SK-N-SH treated with all-trans-retinoic acid at 6 μM for 48 hours (cell line): Measurements from ENCODE around the gene TCF23.

Experiments used
- ATAC-seq: fragments of 200-7000 bp; cut with Tn5 transposase; 3 replicates; pipeline ENCODE4 v1.9.1; 2020; ENCODE audit warnings: mild to moderate bottlenecking, moderate library complexity
- ARNTL ChIP-seq: fragments of 450-650 bp; formaldehyde crosslinking; IDR thresholded peaks from 2 replicates; pipeline ENCODE4 v1.5.0; 2020; ENCODE audit warnings: low read depth, mild to moderate bottlenecking, moderate library complexity, borderline replicate concordance
- BACH2 ChIP-seq: fragments of 250-450 bp; sonication (Bioruptor Pico); IDR thresholded peaks from 2 replicates; pipeline ENCODE4 v1.9.0; 2021; ENCODE audit warnings: mild to moderate bottlenecking, borderline replicate concordance
- CREB5 ChIP-seq: fragments of 250-450 bp; sonication (Bioruptor Pico); IDR thresholded peaks from 2 replicates; pipeline ENCODE4 v1.5.1; 2020; ENCODE audit warnings: low read depth, mild to moderate bottlenecking, moderate library complexity
- CSDC2 ChIP-seq: fragments of 250-450 bp; sonication (Bioruptor Pico); IDR thresholded peaks from 2 replicates; pipeline ENCODE4 v1.5.0; 2020; ENCODE audit warnings: mild to moderate bottlenecking, moderate library complexity
- CSRNP3 ChIP-seq: fragments of 250-450 bp; sonication (Bioruptor Pico); IDR thresholded peaks from 2 replicates; pipeline ENCODE4 v1.5.1; 2021; ENCODE audit warnings: mild to moderate bottlenecking, moderate library complexity
- ESRRG ChIP-seq: fragments of 250-450 bp; sonication (Bioruptor Pico); IDR thresholded peaks from 2 replicates; pipeline ENCODE4 v1.6.1; 2021; ENCODE audit warnings: mild to moderate bottlenecking
- GLIS3 ChIP-seq: fragments of 250-450 bp; sonication (Bioruptor Pico); IDR thresholded peaks from 2 replicates; pipeline ENCODE4 v1.5.0; 2020; ENCODE audit warnings: mild to moderate bottlenecking, moderate library complexity
- ISL1 ChIP-seq: fragments of 250-450 bp; sonication (Bioruptor Pico); IDR thresholded peaks from 2 replicates; pipeline ENCODE4 v2.1.2; 2022; ENCODE audit warnings: mild to moderate bottlenecking, moderate library complexity
- OSR1 ChIP-seq: fragments of 250-450 bp; sonication (Bioruptor Pico); IDR thresholded peaks from 2 replicates; pipeline ENCODE4 v1.8.0; 2022; ENCODE audit warnings: moderate library complexity, mild to moderate bottlenecking, inconsistent platforms
- PATZ1 ChIP-seq: fragments of 250-450 bp; sonication (Bioruptor Pico); IDR thresholded peaks from 2 replicates; pipeline ENCODE4 v1.8.0; 2020; ENCODE audit warnings: mild to moderate bottlenecking, moderate library complexity, borderline replicate concordance
- POU6F1 ChIP-seq: fragments of 250-450 bp; sonication (Bioruptor Pico); IDR thresholded peaks from 2 replicates; pipeline ENCODE4 v1.8.0; 2021; ENCODE audit warnings: low read depth, mild to moderate bottlenecking, moderate library complexity, borderline replicate concordance
- PPARA ChIP-seq: fragments of 250-450 bp; sonication (Bioruptor Pico); IDR thresholded peaks from 2 replicates; pipeline ENCODE4 v1.5.0; 2020; ENCODE audit warnings: mild to moderate bottlenecking, borderline replicate concordance
- RARB ChIP-seq: fragments of 250-450 bp; sonication (Bioruptor Pico); IDR thresholded peaks from 2 replicates; pipeline ENCODE4 v1.8.0; 2021; ENCODE audit warnings: mild to moderate bottlenecking, moderate library complexity
- SNAI2 ChIP-seq: fragments of 250-450 bp; sonication (Bioruptor Pico); IDR thresholded peaks from 2 replicates; pipeline ENCODE4 v1.5.0; 2020; ENCODE audit warnings: mild to moderate bottlenecking, moderate library complexity
- TCF4 ChIP-seq: fragments of 250-450 bp; sonication (Bioruptor Pico); IDR thresholded peaks from 2 replicates; pipeline ENCODE4 v1.8.0; 2021; ENCODE audit warnings: mild to moderate bottlenecking, moderate library complexity, borderline replicate concordance
- TOX ChIP-seq: fragments of 250-450 bp; sonication (Bioruptor Pico); IDR thresholded peaks from 2 replicates; pipeline ENCODE4 v1.8.0; 2021; ENCODE audit warnings: mild to moderate bottlenecking, moderate library complexity, borderline replicate concordance
- ZC3H10 ChIP-seq: fragments of 250-450 bp; sonication (Bioruptor Pico); IDR thresholded peaks from 2 replicates; pipeline ENCODE4 v1.5.1; 2021; ENCODE audit warnings: mild to moderate bottlenecking, moderate library complexity
- ZFP3 ChIP-seq: fragments of 250-450 bp; sonication (Bioruptor Pico); IDR thresholded peaks from 2 replicates; pipeline ENCODE4 v1.5.0; 2020; ENCODE audit warnings: mild to moderate bottlenecking, moderate library complexity
- ZFP30 ChIP-seq: fragments of 450-650 bp; formaldehyde crosslinking; IDR thresholded peaks from 2 replicates; pipeline ENCODE4 v1.5.0; 2022; ENCODE audit warnings: mild to moderate bottlenecking, moderate library complexity
- ZNF565 ChIP-seq: fragments of 450-650 bp; formaldehyde crosslinking; conservative IDR thresholded peaks from 2 replicates; pipeline ENCODE4 v1.5.0; 2020; ENCODE audit warnings: low read depth, mild to moderate bottlenecking, moderate library complexity
- ZNF70 ChIP-seq: fragments of 450-650 bp; formaldehyde crosslinking; IDR thresholded peaks from 2 replicates; pipeline ENCODE4 v1.5.0; 2020; ENCODE audit warnings: mild to moderate bottlenecking, moderate library complexity
- ZNF8 ChIP-seq: fragments of 450-650 bp; formaldehyde crosslinking; IDR thresholded peaks from 2 replicates; pipeline ENCODE4 v1.5.0; 2020; ENCODE audit warnings: mild to moderate bottlenecking, moderate library complexity

Gene TCF23

GRCh38 chr2:27138111-27138510 lies 10.7 kb upstream of the TCF23 start:
- TF ChIP-seq ZNF70 (no peak), TOX (CRISPR knock-in tag) (no peak), ZFP3 (CRISPR knock-in tag) (no peak), ZC3H10 (no peak), OSR1 (CRISPR knock-in tag) (no peak), CREB5 (no peak), TCF4 (no peak), ZNF565 (CRISPR knock-in tag) (no peak), ZNF8 (CRISPR knock-in tag) (no peak), ISL1 (CRISPR knock-in tag) (no peak), CSRNP3 (no peak), ESRRG (no peak), PATZ1 (CRISPR knock-in tag) (no peak), ARNTL (CRISPR knock-in tag) (no peak)
- ATAC-seq, result no peak

- TF ChIP-seq GLIS3, result no peak
- no peak for TF ChIP-seq ZNF70
- no peak for TF ChIP-seq ZC3H10
- TF ChIP-seq ZFP3 (CRISPR knock-in tag), result no peak
- no peak for TF ChIP-seq ZFP30 (CRISPR knock-in tag)
- no peak for TF ChIP-seq CREB5
- TF ChIP-seq CSRNP3, result no peak
- no peak for TF ChIP-seq TCF4
- TF ChIP-seq BACH2 (CRISPR knock-in tag), result no peak
- no peak for TF ChIP-seq SNAI2 (CRISPR knock-in tag)
- ATAC-seq, result no peak
Observed at GRCh38 chr2:27139310-27139709, 9.5 kb upstream of the TCF23 start, which contains the start of gene PRR30. PRR30 (minus strand) TSS chr2:27139410; CDS start chr2:27138329, 1,081 bp downstream.

- TF ChIP-seq POU6F1 (CRISPR knock-in tag), result no peak
- no peak for TF ChIP-seq PPARA (CRISPR knock-in tag)
- no peak for TF ChIP-seq CREB5
- no peak for TF ChIP-seq PATZ1 (CRISPR knock-in tag)
- no peak for TF ChIP-seq CSRNP3
- TF ChIP-seq ZFP3 (CRISPR knock-in tag), result no peak
- no peak for TF ChIP-seq OSR1 (CRISPR knock-in tag)
- no peak for TF ChIP-seq SNAI2 (CRISPR knock-in tag)
- no peak for TF ChIP-seq CSDC2
- no peak for TF ChIP-seq TOX (CRISPR knock-in tag)
- no peak for TF ChIP-seq ZNF70
- TF ChIP-seq ZNF565 (CRISPR knock-in tag), result no peak
- TF ChIP-seq ARNTL (CRISPR knock-in tag), result no peak
- no peak for TF ChIP-seq BACH2 (CRISPR knock-in tag)
- TF ChIP-seq ESRRG, result no peak
- no peak for TF ChIP-seq RARB
- no peak for ATAC-seq
Observed at GRCh38 chr2:27143285-27143684, 5.5 kb upstream of the TCF23 start.
